Right lobe of liver (tissue), 6 donors: ENCODE data around the gene ARMC12. TPM values are rescaled to one million over a fixed set of nuclear protein-coding genes. Genes with fewer than 3 reads are reported as not detected.

ENCODE experiments used
- ATAC-seq, 4 donors: fragments of 200-7000 bp; cut with Tn5 transposase; one replicate each; pipeline ENCODE4 v1.9.1; 2020; ENCODE audit warnings: mild to moderate bottlenecking in 4 of 4, moderate library complexity in 4 of 4
- DNase-seq, 3 donors: peaks; one replicate each; pipeline ENCODE4 v3.0.0-alpha.2; 2020
- H3K27ac ChIP-seq, 3 donors: fragments of 200-600 bp; one replicate each; pipeline ENCODE4 v1.8.0; 2022
- H3K27me3 ChIP-seq, 2 donors: fragments of 200-600 bp; one replicate each; pipeline ENCODE4 v1.8.0; 2022
- H3K36me3 ChIP-seq, 4 donors: fragments of 200-600 bp; sonication (generic) in 1 of 4; one replicate each; pipeline versions ENCODE4 v1.5.1 to v1.8.0; 2017 to 2022; ENCODE audit warnings: control low read depth in 1 of 4
- H3K4me1 ChIP-seq, 4 donors: fragments of 200-600 bp; sonication (generic) in 1 of 4; one replicate each; pipeline versions ENCODE4 v1.5.1 to v1.8.0; 2017 to 2022; ENCODE audit warnings: control low read depth in 1 of 4
- H3K4me3 ChIP-seq, 3 donors: fragments of 200-600 bp; one replicate each; pipeline ENCODE4 v1.8.0; 2022
- H3K9me3 ChIP-seq, 4 donors: fragments of 200-600 bp; sonication (generic) in 1 of 4; one replicate each; pipeline versions ENCODE4 v1.5.1 to v1.8.0; 2017 to 2022; ENCODE audit warnings: control low read depth in 1 of 4
- POLR2A ChIP-seq: fragments of 450-650 bp; IDR thresholded peaks from one replicate; pipeline ENCODE4 v1.6.1; 2017; ENCODE audit warnings: antibody characterized with exemption, mild to moderate bottlenecking
- WGBS: methylation state at CpG from one replicate; pipeline ENCODE4 v1.1.6; 2018; ENCODE audit warnings: low coverage, low lambda C conversion rate; ENCODE audit not compliant: insufficient coverage; ENCODE audit errors: missing lambda C conversion rate; 5-methylcytosine and 5-hydroxymethylcytosine counted together
- intact Hi-C, 2 donors: fragments of 100-400 bp; cut with DNase I; formaldehyde crosslinking; loops; one replicate each; pipeline versions ENCODE4 v1.11.2 to v1.14.1; 2022
- total RNA-seq, 6 experiments: library from RNA; depleted of rRNA in 2 of 6; stranded (reverse); fragments of >200 nt in 2 of 6; fragmentation: NEBNext Ultra II Directional in 3 of 6; extraction: Animal tissue kit (Norgen Biotek cat#: 25700) in 3 of 6; gene quantifications; one replicate each; pipeline versions ENCODE4 v1.1.0 to v1.2.4, GENCODE V29; 2016 to 2023
- TF ChIP-seq, protein P1 (sequence below), 4 donors: fragments of 200-600 bp in 3 of 4; fragments of 450-650 bp in 1 of 4; IDR thresholded peaks; one replicate each; pipeline versions ENCODE4 v1.5.1 to v1.8.0; 2016 to 2022; ENCODE audit warnings: antibody characterized with exemption in 4 of 4, mild to moderate bottlenecking in 2 of 4
- donor health status: DM: no; HTN: yes; CAD: no.
- donor health status: DM: no; HTN: no; CAD: no.
- donor health status: DM: no; HTN: no; CAD: no.
- donor health status: DM: no; HTN: yes; CAD: no.
- donor health status: DM: no; HTN: yes; CAD: no.

The ARMC12 gene
- total RNA-seq, 6 experiments from 2014 or later = 0.22 to 4.4 (median 0.92) TPM

- WGBS = 57% methylated on average over 3 of the region's 4 CpGs
- Histone ChIP-seq H3K9me3 (no peaks in the 10 kb centered on the region), H3K4me1 (no peaks in the 10 kb centered on the region), H3K4me3 (no peak overlapping the region), H3K27me3 (no peaks in the 10 kb centered on the region), H3K27ac (no peak overlapping the region), H3K36me3 (no peaks in the 10 kb centered on the region)
- intact Hi-C loops = no loop called here
- no peak for TF ChIP-seq POLR2A
- TF ChIP-seq, protein P1, sequence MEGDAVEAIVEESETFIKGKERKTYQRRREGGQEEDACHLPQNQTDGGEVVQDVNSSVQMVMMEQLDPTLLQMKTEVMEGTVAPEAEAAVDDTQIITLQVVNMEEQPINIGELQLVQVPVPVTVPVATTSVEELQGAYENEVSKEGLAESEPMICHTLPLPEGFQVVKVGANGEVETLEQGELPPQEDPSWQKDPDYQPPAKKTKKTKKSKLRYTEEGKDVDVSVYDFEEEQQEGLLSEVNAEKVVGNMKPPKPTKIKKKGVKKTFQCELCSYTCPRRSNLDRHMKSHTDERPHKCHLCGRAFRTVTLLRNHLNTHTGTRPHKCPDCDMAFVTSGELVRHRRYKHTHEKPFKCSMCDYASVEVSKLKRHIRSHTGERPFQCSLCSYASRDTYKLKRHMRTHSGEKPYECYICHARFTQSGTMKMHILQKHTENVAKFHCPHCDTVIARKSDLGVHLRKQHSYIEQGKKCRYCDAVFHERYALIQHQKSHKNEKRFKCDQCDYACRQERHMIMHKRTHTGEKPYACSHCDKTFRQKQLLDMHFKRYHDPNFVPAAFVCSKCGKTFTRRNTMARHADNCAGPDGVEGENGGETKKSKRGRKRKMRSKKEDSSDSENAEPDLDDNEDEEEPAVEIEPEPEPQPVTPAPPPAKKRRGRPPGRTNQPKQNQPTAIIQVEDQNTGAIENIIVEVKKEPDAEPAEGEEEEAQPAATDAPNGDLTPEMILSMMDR (IDR thresholded peaks at IDR 0.05) = no peak
- ATAC-seq (no peak), DNase-seq (no peak)
These were observed 14.8 kb downstream of the ARMC12 start for GRCh38 chr6:35751594-35751993.

DNA sequence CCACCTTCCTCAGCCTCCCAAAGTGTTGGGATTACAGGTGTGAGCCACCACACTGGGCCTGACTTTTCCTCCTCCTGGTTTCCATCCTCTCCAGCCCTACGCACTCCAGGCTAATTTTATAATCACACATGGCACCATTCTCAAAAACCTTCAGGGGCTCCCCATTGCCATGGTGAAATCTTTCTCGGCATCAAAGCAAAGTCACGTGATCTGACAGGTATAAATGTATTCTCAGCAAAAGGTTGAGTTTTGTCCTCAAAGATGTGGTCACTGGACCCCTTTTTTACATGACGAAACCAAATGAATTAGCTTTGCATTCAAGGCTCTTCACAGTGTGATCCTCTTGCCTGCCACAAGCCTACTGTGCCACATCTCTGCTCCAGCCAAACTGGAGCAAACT lies 15.5 kb downstream of the ARMC12 start:
- WGBS = 56% methylated on average over 4 of the region's 4 CpGs
- no peaks in the 10 kb centered on the region for H3K9me3 ChIP-seq
- H3K27ac ChIP-seq = no peak overlapping the region
- ATAC-seq (no peak), DNase-seq (no peak)
- no peaks in the 10 kb centered on the region for H3K27me3 ChIP-seq
- H3K4me1 ChIP-seq = no peaks in the 10 kb centered on the region
- no peak overlapping the region for H3K4me3 ChIP-seq
- H3K36me3 ChIP-seq = no peaks in the 10 kb centered on the region
- intact Hi-C loops = no loop called here
- TF ChIP-seq POLR2A = no peak
- TF ChIP-seq, protein P1 (IDR thresholded peaks at IDR 0.05) = no peak

GRCh38 chr6:35754452-35755277 lies 17.8 kb downstream of the ARMC12 start:
- H3K27me3 ChIP-seq = no peaks in the 10 kb centered on the region
- peak; percentile 64 to 93 (median 77) for ATAC-seq
- no peak overlapping the region for H3K4me3 ChIP-seq
- WGBS = 92% methylated on average over 2 of the region's 6 CpGs
- H3K9me3 ChIP-seq = no peaks in the 10 kb centered on the region
- DNase-seq = no peak
- H3K36me3 ChIP-seq = no peaks in the 10 kb centered on the region
- H3K4me1 ChIP-seq = no peaks in the 10 kb centered on the region
- TF ChIP-seq POLR2A = no peak
- TF ChIP-seq, protein P1 (IDR thresholded peaks at IDR 0.05) = peak in 3 of 4 donors; percentile 8 to 22 (median 11)
- intact Hi-C loops = no loop called here
- H3K27ac ChIP-seq = no peak overlapping the region

DNA sequence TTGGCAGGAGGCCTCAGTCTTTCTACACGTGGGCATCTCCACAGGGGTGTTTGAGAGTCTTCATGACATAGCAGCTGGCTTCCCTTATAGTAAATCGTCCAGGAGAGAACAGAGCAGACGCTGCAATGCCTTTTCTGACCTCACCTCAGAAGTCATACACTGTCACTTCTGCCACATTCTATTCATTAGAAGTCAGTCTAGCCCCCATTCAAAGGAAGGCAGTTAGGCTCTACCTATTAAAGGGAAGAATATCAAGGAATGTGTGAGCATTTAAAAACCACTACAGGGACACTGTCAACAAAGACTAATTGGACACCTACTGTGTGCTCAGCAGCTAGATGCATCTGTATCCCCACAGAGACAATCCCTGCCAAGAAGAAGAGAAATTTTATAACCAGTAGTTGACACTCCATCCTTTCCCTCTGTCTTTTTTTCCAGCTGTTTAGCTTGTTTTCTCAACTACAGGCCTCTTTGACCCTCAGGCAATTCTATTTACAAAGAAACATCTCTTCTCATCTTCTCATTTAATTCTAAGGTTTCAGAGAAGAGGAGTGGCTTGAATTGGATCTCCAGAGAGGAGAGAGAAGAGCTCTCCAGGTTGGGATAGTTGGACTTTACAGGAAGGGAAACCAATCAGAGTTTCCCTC lies 18.6 kb downstream of the ARMC12 start:
- WGBS = 55% methylated on average over 2 of the region's 3 CpGs
- ATAC-seq = no peak
- no peak for TF ChIP-seq POLR2A
- TF ChIP-seq, protein P1 (IDR thresholded peaks at IDR 0.05) = no peak

More for the DNA sequence above, 18.6 kb downstream of the ARMC12 start:
- Histone ChIP-seq H3K4me3 (no peak overlapping the region), H3K27ac (no peak overlapping the region), H3K4me1 (no peaks in the 10 kb centered on the region), H3K9me3 (no peaks in the 10 kb centered on the region), H3K27me3 (no peaks in the 10 kb centered on the region), H3K36me3 (no peaks in the 10 kb centered on the region)
- DNase-seq = no peak
- intact Hi-C loops = no loop called here
